NT2/D1 (cell line): Measurements from ENCODE around the gene HDX.
"Not testable (repeated sequence)": the region's sequence is repeated elsewhere in the genome, so short reads cannot be mapped to it uniquely, and the experiment has no call there.

ENCODE experiments used
- DNase-seq: peaks from one replicate; pipeline ENCODE4 v3.0.0-alpha.2; 2011; ENCODE audit warnings: low read depth, low spot score
- H3K27me3 ChIP-seq: 2 replicates; pipeline ENCODE4 v1.6.0; 2011; ENCODE audit warnings: mild to moderate bottlenecking; ENCODE audit not compliant: insufficient read length, insufficient read depth
- H3K36me3 ChIP-seq: 2 replicates; pipeline ENCODE4 v1.6.1; 2011; ENCODE audit warnings: mild to moderate bottlenecking, low read length, mixed read lengths; ENCODE audit not compliant: insufficient read depth, insufficient read length
- H3K4me1 ChIP-seq: 2 replicates; pipeline ENCODE4 v1.5.1; 2011; ENCODE audit not compliant: insufficient read depth, insufficient read length
- H3K4me3 ChIP-seq: 2 replicates; pipeline ENCODE4 v1.5.1; 2011; ENCODE audit warnings: low read depth; ENCODE audit not compliant: insufficient read length
- H3K9ac ChIP-seq: 2 replicates; pipeline ENCODE4 v1.6.0; 2011; ENCODE audit warnings: low read depth; ENCODE audit not compliant: insufficient read length
- H3K9me3 ChIP-seq: 2 replicates; pipeline ENCODE4 v1.5.1; 2011; ENCODE audit warnings: mild to moderate bottlenecking, low read length; ENCODE audit not compliant: insufficient read depth
- SUZ12 ChIP-seq: IDR thresholded peaks from 2 replicates; pipeline ENCODE4 v1.6.1; 2011; ENCODE audit not compliant: insufficient read length, insufficient read depth; ENCODE audit errors: extremely low read depth
- YY1 ChIP-seq: IDR thresholded peaks from 2 replicates; pipeline ENCODE4 v1.6.1; 2011; ENCODE audit not compliant: insufficient read length, insufficient read depth
- ZNF274 ChIP-seq: IDR thresholded peaks from 2 replicates; pipeline ENCODE4 v1.6.1; 2011; ENCODE audit warnings: mild to moderate bottlenecking, low read depth, low read length

HDX gene, protein sequence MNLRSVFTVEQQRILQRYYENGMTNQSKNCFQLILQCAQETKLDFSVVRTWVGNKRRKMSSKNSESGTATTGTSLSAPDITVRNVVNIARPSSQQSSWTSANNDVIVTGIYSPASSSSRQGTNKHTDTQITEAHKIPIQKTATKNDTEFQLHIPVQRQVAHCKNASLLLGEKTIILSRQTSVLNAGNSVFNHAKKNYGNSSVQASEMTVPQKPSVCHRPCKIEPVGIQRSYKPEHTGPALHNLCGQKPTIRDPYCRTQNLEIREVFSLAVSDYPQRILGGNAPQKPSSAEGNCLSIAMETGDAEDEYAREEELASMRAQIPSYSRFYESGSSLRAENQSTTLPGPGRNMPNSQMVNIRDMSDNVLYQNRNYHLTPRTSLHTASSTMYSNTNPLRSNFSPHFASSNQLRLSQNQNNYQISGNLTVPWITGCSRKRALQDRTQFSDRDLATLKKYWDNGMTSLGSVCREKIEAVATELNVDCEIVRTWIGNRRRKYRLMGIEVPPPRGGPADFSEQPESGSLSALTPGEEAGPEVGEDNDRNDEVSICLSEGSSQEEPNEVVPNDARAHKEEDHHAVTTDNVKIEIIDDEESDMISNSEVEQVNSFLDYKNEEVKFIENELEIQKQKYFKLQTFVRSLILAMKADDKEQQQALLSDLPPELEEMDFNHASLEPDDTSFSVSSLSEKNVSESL

DNA sequence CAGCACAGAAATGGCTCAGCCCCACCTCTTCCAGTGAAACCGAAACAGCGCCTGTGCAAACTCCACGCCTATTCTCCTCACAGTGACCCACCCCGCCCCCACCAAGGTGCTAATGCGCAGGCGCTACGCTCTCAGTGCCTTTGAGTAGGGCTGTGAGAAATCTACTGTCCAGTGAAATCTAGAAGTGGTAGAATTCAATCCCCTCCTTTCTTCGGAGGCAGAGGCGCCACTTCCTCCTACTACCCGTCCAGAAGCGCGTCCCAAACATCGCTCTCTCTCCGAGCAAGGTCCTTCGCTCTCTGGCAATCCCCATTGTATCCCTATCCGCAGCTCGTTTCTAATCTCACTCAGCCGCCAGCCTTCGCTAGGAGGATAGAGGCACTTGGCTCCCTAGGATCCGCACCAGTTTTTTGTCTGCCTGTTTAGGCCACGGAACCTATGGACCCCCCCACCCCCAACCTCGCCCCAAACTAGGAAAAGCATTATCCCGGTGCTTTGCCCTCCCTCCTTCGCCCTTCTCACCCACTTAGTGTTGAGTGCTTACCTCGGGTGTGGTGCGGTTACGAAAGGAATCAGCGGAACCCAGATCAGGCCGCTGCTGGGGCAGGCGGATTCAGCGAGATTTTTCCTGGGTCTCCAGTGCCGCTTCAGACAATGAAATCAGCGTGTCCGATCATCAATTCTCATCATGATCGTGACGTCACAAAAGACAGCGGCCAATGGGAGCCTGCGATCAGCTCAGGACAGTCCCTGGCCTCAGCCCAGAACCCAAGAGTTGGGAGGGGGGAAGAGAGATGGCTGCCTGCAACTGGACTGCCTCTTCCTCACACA, at the start of gene HDX:
Gene HDX, minus strand, starts transcription at position 656 of the 831 bp plus-strand sequence. CDS start 27,056 bp downstream, outside the sequence.
- TF ChIP-seq SUZ12 (no peak), YY1 (no peak), ZNF274 (no peak)
- Histone ChIP-seq H3K9me3 (no peaks in the 10 kb centered on the region), H3K4me3 (peak within 1 kb of the TSS; percentile 78), H3K36me3 (peaks cover 7% of the 10 kb centered on the region), H3K9ac (peak within 1 kb of the TSS; percentile 90), H3K27me3 (no peaks in the 10 kb centered on the region), H3K4me1 (no peaks in the 10 kb centered on the region)
- DNase-seq: peak; percentile 54

DNA sequence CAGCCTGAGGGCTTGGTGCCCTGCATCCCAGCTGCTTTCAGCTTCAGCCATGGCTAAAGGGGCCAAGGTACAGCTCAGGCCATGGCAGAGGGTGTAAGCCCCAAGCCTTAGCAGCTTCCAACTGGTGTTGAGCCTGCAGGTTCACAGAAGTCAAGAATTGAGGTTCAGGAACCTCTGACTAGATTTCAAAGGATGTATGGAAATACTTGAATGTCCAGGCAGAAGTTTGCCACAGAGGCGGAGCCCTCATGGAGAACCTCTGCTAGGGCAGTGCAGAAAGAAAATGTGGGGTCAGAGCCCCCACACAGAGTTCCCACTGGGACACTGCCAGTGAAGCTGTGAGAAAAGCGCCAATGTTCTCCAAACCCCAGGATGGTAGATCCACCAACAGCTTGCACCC, 39.1 kb upstream of the HDX start:
- DNase-seq, H3K4me1 ChIP-seq, H3K27me3 ChIP-seq: not testable (repeated sequence)

DNA sequence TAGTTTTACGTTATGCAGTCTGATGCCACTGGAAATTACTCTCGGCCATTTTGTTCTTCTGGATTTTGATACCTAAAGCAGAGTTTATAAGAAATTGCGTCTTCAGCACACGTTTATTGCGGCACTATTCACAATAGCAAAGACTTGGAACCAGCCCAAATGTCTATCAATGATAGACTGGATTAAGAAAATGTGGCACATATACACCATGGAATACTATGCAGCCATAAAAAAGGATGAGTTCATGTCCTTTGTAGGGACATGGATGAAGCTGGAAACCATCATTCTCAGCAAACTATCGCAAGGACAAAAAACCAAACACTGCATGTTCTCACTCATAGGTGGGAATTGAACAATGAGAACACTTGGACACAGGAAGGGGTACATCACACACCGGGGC, 35.4 kb upstream of the HDX start:
- H3K4me1 ChIP-seq, H3K4me3 ChIP-seq, H3K36me3 ChIP-seq, H3K9ac ChIP-seq, DNase-seq, H3K27me3 ChIP-seq: not testable (repeated sequence)
- H3K9me3 ChIP-seq: peaks cover 20% of the 10 kb centered on the region; the same call in 1 of the 2 replicates

More for the DNA sequence above, 39.1 kb upstream of the HDX start:
- not testable (repeated sequence) for H3K36me3 ChIP-seq, H3K4me3 ChIP-seq, H3K9ac ChIP-seq
- H3K9me3 ChIP-seq: peaks cover 25% of the 10 kb centered on the region; the same call in 1 of the 2 replicates

DNA sequence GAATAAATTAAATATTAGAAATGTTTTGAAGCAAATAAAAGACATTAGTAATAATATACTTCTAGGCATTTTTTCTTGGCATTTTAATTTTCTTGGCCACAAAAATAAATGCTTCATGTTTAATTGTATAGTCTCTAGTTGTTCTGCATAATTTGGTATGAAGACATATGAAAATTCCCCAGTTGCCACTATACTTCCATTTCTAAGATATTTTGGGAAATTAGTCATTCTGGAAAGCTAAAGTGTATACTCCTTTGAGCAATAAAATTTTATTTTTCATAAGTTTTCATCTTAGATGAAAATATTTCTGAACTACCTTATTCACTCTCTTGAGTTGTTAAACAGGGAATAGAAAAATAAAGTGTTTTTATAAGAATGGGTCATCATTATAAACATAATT, 13.8 kb downstream of the HDX start:
- TF ChIP-seq SUZ12 (no peak), ZNF274 (no peak), YY1 (no peak)
- no peak for DNase-seq
- H3K4me1 ChIP-seq: no peaks in the 10 kb centered on the region
- H3K9ac ChIP-seq: no peak overlapping the region
- peaks cover 7% of the 10 kb centered on the region for H3K36me3 ChIP-seq
- H3K4me3 ChIP-seq: no peak overlapping the region
- H3K9me3 ChIP-seq: peaks cover 1% of the 10 kb centered on the region; the same call in 1 of the 2 replicates
- no peaks in the 10 kb centered on the region for H3K27me3 ChIP-seq

DNA sequence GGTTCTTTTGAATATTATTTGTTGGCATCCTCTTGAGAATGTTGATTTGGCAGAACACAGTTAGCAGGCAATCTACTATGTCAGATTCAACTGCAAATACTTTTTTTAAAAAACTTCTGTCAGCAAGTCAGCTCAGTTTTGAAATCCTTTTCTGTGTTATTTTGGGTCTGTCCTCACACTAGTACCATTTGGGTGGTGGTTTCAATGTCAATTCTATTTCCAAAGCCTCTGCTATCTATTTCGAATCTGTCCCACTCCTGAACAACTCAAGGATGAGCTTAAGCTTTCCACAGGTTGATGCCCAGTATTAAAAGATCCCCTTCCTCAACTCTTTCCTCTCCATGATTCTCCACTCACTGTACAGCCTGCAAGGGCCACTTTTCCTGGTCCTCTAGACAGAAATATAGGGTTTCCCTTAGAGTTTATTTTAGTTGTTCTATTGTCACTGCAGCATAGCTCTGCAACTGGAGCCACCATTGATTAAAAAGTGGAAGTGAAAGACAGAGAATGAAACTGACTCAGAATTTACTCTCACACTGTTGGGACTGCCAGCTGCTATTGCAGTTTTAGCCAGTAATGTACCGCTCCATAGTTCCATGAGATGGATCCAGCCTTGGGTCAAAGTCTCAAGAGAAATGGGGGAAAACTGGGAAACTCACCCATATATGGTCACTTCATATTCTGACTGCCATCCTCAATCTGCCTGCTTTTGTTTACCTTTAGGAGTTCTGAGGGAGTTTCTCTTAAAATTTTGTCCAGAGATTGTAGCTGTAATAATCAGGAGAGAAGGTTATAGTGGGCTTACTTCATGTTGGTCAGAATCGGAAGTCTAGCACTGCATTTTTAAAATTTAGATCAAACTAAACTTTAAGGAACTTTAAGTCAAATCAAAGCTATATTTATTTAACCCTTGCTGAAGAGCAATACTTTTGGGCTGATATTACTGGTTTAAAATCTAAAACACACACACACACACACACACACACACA, 14.6 kb downstream of the HDX start:
- Histone ChIP-seq H3K36me3 (peaks cover 13% of the 10 kb centered on the region), H3K9ac (no peak overlapping the region), H3K9me3 (peaks cover 9% of the 10 kb centered on the region; the same call in 1 of the 2 replicates), H3K4me3 (no peak overlapping the region), H3K4me1 (no peaks in the 10 kb centered on the region), H3K27me3 (no peaks in the 10 kb centered on the region)
- TF ChIP-seq YY1 (no peak), ZNF274 (no peak), SUZ12 (no peak)
- no peak for DNase-seq

- Histone ChIP-seq H3K9me3 (peaks cover 10% of the 10 kb centered on the region; the same call in 1 of the 2 replicates), H3K4me3 (no peak overlapping the region), H3K27me3 (no peaks in the 10 kb centered on the region), H3K36me3 (peaks cover 7% of the 10 kb centered on the region), H3K4me1 (no peaks in the 10 kb centered on the region), H3K9ac (no peak overlapping the region)
- no peak for TF ChIP-seq YY1
- TF ChIP-seq ZNF274: no peak
- TF ChIP-seq SUZ12: no peak
- no peak for DNase-seq
These were observed 23.2 kb downstream of the HDX start for GRCh38 chrX:84479086-84479485.
